ENCODE data around the gene ULK2. TPM values are rescaled to one million over a fixed set of nuclear protein-coding genes. Genes with fewer than 3 reads are reported as not detected.
"Not testable (repeated sequence)": the region's sequence is repeated elsewhere in the genome, so short reads cannot be mapped to it uniquely, and the experiment has no call there.

The ULK2 gene
- polyA plus RNA-seq (ENCODE audit: insufficient read length in 12 of 12) = 10 to 100 TPM in 11 of 12 donors, not detected in 1; 19.0 to 47.7 (median 24.5) TPM
- long read RNA-seq, donor 1, full-length matches to known transcripts = 1 of 1 reads
- long read RNA-seq, donor 1, partial matches to known transcripts = 0 of 1 reads
- long read RNA-seq, donor 1, other reads (novel, unspliced or antisense) = 0 of 1 reads
- long read RNA-seq, donor 2, full-length matches to known transcripts = 2 of 2 reads
- long read RNA-seq, donor 2, partial matches to known transcripts = 0 of 2 reads
- long read RNA-seq, donor 2, other reads (novel, unspliced or antisense) = 0 of 2 reads
- long read RNA-seq, donor 3, full-length matches to known transcripts = 3 of 3 reads
- long read RNA-seq, donor 3, partial matches to known transcripts = 0 of 3 reads
- long read RNA-seq, donor 3, other reads (novel, unspliced or antisense) = 0 of 3 reads
- long read RNA-seq, donor 4, full-length matches to known transcripts = 1 of 1 reads
- long read RNA-seq, donor 4, partial matches to known transcripts = 0 of 1 reads
- long read RNA-seq, donor 4, other reads (novel, unspliced or antisense) = 0 of 1 reads
- long read RNA-seq, donor 5, full-length matches to known transcripts = 1 of 1 reads
- long read RNA-seq, donor 5, partial matches to known transcripts = 0 of 1 reads
- long read RNA-seq, donor 5, other reads (novel, unspliced or antisense) = 0 of 1 reads
- long read RNA-seq, donor 6, full-length matches to known transcripts = 1 of 1 reads
- long read RNA-seq, donor 6, partial matches to known transcripts = 0 of 1 reads
- long read RNA-seq, donor 6, other reads (novel, unspliced or antisense) = 0 of 1 reads
- long read RNA-seq, donor 7, full-length matches to known transcripts = 3 of 3 reads
- long read RNA-seq, donor 7, partial matches to known transcripts = 0 of 3 reads
- long read RNA-seq, donor 7, other reads (novel, unspliced or antisense) = 0 of 3 reads
- long read RNA-seq, donor 8, full-length matches to known transcripts = 4 of 4 reads
- long read RNA-seq, donor 8, partial matches to known transcripts = 0 of 4 reads
- long read RNA-seq, donor 8, other reads (novel, unspliced or antisense) = 0 of 4 reads
- long read RNA-seq, donor 9 = 0 reads
- long read RNA-seq, donor 10 = 0 reads
- long read RNA-seq, donor 11, full-length matches to known transcripts = 3 of 3 reads
- long read RNA-seq, donor 11, partial matches to known transcripts = 0 of 3 reads
- long read RNA-seq, donor 11, other reads (novel, unspliced or antisense) = 0 of 3 reads

- DNase-seq = peak; percentile 64
These were observed at the start of gene ULK2 for GRCh38 chr17:19867329-19868078. TSS of gene ULK2 (minus strand) at chr17:19867936. CDS start at chr17:19867417, 519 bp downstream.

GRCh38 chr17:19915245-19915978 is 47.7 kb upstream of the ULK2 start:
- DNase-seq = no peak

- DNase-seq = no peak
These were observed 43.3 kb upstream of the ULK2 start for GRCh38 chr17:19911033-19911432.

- no peak for DNase-seq
These were observed 41.4 kb upstream of the ULK2 start for GRCh38 chr17:19909139-19909538.

- no peak for DNase-seq
These were observed 37.8 kb upstream of the ULK2 start for GRCh38 chr17:19905502-19905901.

- no peak for DNase-seq
These were observed 37.2 kb upstream of the ULK2 start for GRCh38 chr17:19904924-19905323.

GRCh38 chr17:19904412-19904811 is 36.7 kb upstream of the ULK2 start:
- no peak for DNase-seq

GRCh38 chr17:19900809-19901208 is 33.1 kb upstream of the ULK2 start:
- DNase-seq = no peak

GRCh38 chr17:19897903-19898302 is 30.2 kb upstream of the ULK2 start:
- no peak for DNase-seq

- no peak for DNase-seq
These were observed 29.5 kb upstream of the ULK2 start for GRCh38 chr17:19897090-19897837.

GRCh38 chr17:19896679-19897078 is 28.9 kb upstream of the ULK2 start:
- DNase-seq = no peak

- not testable (repeated sequence) for DNase-seq
These were observed 22.8 kb upstream of the ULK2 start for GRCh38 chr17:19890554-19890953.

GRCh38 chr17:19890001-19890400 is 22.3 kb upstream of the ULK2 start:
- not testable (repeated sequence) for DNase-seq

- DNase-seq = no peak
These were observed 18.4 kb upstream of the ULK2 start for GRCh38 chr17:19886116-19886515.

GRCh38 chr17:19883537-19884215 is 15.9 kb upstream of the ULK2 start:
- no peak for DNase-seq

- no peak for DNase-seq
These were observed 12.7 kb upstream of the ULK2 start for GRCh38 chr17:19880393-19880792.

GRCh38 chr17:19877364-19877945 is 9.7 kb upstream of the ULK2 start:
- DNase-seq = no peak

GRCh38 chr17:19876529-19877161 is 8.9 kb upstream of the ULK2 start:
- DNase-seq = no peak
